Progenitor cell of endocrine pancreas (in vitro differentiated cells): ENCODE results near the gene ZNF74. TPM values are rescaled to one million over a fixed set of nuclear protein-coding genes. Genes with fewer than 3 reads are reported as not detected.
A peak's percentile ranks its signal among the peaks of the same experiment; 100 is the strongest.

ENCODE experiments used
- DNase-seq: peaks from one replicate; pipeline ENCODE4 v3.0.0; 2021; ENCODE audit warnings: low spot score; ENCODE audit not compliant: unreplicated experiment
- H3K27ac Mint-ChIP-seq: 2 replicates; pipeline ENCODE4 v1.8.0; 2021; ENCODE audit warnings: mild to moderate bottlenecking, moderate library complexity, mixed read lengths
- H3K27me3 Mint-ChIP-seq: 2 replicates; pipeline ENCODE4 v1.8.0; 2021; ENCODE audit warnings: mixed read lengths
- H3K36me3 Mint-ChIP-seq: 2 replicates; pipeline ENCODE4 v1.8.0; 2022; ENCODE audit warnings: mixed read lengths; ENCODE audit not compliant: insufficient read depth
- H3K4me1 Mint-ChIP-seq: 2 replicates; pipeline ENCODE4 v1.8.0; 2021; ENCODE audit warnings: low read depth, mixed read lengths
- H3K4me3 Mint-ChIP-seq: 2 replicates; pipeline ENCODE4 v1.8.0; 2021; ENCODE audit warnings: low read depth, mild to moderate bottlenecking, moderate library complexity, mixed read lengths
- H3K9me3 Mint-ChIP-seq: 2 replicates; pipeline ENCODE4 v1.8.0; 2021; ENCODE audit warnings: low read depth, mixed read lengths
- CTCF ChIP-seq: fragments of 200-600 bp; sonication (generic); IDR thresholded peaks from one replicate; pipeline ENCODE4 v1.5.0; 2021; ENCODE audit warnings: antibody characterized with exemption, mild to moderate bottlenecking; ENCODE audit not compliant: unreplicated experiment
- total RNA-seq: library from RNA; stranded (reverse); gene quantifications from 2 replicates; pipeline ENCODE4 v1.2.1, GENCODE V29; 2021

The ZNF74 gene
- total RNA-seq, 1 donor from 2014 or later, result 52.1 TPM

- H3K9me3 Mint-ChIP-seq, result no peaks in the 10 kb centered on the region
- no peak overlapping the region for H3K27ac Mint-ChIP-seq
- peaks cover 6% of the 10 kb centered on the region for H3K36me3 Mint-ChIP-seq
- peaks cover 58% of the 10 kb centered on the region for H3K27me3 Mint-ChIP-seq
- no peak for TF ChIP-seq CTCF
- H3K4me3 Mint-ChIP-seq, result no peak overlapping the region
- DNase-seq, result no peak
- H3K4me1 Mint-ChIP-seq, result peaks cover 9% of the 10 kb centered on the region
Measured at GRCh38 chr22:20434773-20435172, 40.8 kb downstream of the ZNF74 start.

- no peak for DNase-seq
Measured at GRCh38 chr22:20435436-20436306, 41.7 kb downstream of the ZNF74 start.

DNA sequence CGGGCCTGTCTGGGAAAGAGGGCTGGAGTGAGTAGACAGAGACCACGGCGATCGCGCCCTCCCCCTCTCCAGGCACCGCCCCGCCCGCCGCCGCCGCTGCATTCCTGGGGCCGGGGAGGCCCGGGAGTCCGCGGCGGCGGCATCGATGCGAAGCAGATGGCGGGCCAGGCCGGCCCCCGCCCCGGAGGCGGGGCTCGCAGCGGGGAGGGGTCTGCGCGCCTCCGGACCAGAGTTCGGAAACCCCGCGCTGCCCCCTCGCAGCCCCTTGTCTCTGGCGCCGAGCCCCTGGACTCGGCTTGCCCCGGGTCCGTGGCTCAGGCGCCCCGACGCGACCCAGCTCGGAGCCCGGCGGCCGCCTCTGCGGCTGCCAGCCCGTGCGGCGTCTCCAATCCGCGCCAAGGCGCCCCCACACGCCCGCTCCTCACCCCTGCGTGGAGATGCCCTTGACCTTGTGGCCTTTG, 42.4 kb downstream of the ZNF74 start:
- no peak for TF ChIP-seq CTCF
- DNase-seq, result no peak
- Mint-ChIP-seq H3K27ac (no peak overlapping the region), H3K36me3 (peaks cover 6% of the 10 kb centered on the region), H3K4me1 (peaks cover 9% of the 10 kb centered on the region), H3K27me3 (peaks cover 54% of the 10 kb centered on the region), H3K9me3 (no peaks in the 10 kb centered on the region), H3K4me3 (peak overlapping the region; percentile 79)

More at GRCh38 chr22:20435436-20436306, 41.7 kb downstream of the ZNF74 start:
- TF ChIP-seq CTCF, result no peak
- Mint-ChIP-seq H3K4me1 (peaks cover 9% of the 10 kb centered on the region), H3K27me3 (peaks cover 54% of the 10 kb centered on the region), H3K27ac (no peak overlapping the region), H3K36me3 (peaks cover 6% of the 10 kb centered on the region), H3K4me3 (peak overlapping the region; percentile 63), H3K9me3 (no peaks in the 10 kb centered on the region)

- Mint-ChIP-seq H3K27ac (peak overlapping the region; percentile 89), H3K4me3 (peak overlapping the region; percentile 79), H3K9me3 (no peaks in the 10 kb centered on the region), H3K36me3 (peaks cover 6% of the 10 kb centered on the region), H3K4me1 (peaks cover 9% of the 10 kb centered on the region), H3K27me3 (peaks cover 50% of the 10 kb centered on the region)
- no peak for TF ChIP-seq CTCF
- no peak for DNase-seq
Measured at GRCh38 chr22:20436768-20437612, 43.0 kb downstream of the ZNF74 start.
